ENCODE data around the gene BRINP1. TPM values are rescaled to one million over a fixed set of nuclear protein-coding genes. Genes with fewer than 3 reads are reported as not detected.

Gene BRINP1
- total RNA-seq, 4 donors from 2014 or later: 0.27 TPM; not detected in 3

DNA sequence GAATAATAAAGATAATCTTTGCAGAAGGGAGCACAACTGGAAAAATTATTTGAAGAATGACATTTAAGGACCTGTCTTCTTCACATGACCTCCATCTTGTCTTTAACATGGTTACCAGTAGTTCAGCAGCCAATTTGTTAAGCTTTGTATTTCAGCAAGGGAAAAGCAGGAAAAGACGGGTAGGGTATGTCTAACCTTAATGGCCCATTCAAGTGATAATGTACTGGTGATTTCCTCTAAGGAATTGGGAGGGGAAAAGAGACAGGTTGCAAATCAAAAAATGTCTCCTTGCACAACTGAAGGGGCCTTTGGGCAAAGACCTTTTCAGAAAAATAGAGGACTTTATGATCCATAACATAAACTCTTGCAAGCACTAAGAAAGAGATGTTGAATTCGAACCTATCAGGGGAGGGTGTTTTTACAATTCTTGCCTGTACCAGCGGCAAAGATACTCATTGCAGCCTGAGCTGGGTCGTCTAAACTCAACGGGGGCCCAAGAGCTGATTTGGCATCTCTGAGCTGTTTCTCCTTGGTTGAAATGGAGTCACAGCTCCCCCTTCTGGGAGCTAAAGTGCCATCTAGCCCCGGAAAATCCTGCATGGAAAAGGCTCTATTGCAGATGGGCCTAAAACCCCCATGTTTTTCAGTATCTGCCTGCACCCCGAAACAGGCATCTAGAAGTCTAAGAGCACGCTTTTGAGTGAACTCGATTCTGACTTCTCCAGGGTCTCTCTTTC, 3.8 kb downstream of the BRINP1 start:
- peaks cover 0 to 10% (median 4%) of the 10 kb centered on the region in 4 donors for H3K4me1 ChIP-seq
- peaks cover 49% of the 10 kb centered on the region for H3K27me3 ChIP-seq
- no peak overlapping the region for H3K27ac ChIP-seq
- no peak for DNase-seq
- TF ChIP-seq EP300 (IDR thresholded peaks at IDR 0.05; ENCODE audit: low read depth): no peak
- TF ChIP-seq, protein P1, sequence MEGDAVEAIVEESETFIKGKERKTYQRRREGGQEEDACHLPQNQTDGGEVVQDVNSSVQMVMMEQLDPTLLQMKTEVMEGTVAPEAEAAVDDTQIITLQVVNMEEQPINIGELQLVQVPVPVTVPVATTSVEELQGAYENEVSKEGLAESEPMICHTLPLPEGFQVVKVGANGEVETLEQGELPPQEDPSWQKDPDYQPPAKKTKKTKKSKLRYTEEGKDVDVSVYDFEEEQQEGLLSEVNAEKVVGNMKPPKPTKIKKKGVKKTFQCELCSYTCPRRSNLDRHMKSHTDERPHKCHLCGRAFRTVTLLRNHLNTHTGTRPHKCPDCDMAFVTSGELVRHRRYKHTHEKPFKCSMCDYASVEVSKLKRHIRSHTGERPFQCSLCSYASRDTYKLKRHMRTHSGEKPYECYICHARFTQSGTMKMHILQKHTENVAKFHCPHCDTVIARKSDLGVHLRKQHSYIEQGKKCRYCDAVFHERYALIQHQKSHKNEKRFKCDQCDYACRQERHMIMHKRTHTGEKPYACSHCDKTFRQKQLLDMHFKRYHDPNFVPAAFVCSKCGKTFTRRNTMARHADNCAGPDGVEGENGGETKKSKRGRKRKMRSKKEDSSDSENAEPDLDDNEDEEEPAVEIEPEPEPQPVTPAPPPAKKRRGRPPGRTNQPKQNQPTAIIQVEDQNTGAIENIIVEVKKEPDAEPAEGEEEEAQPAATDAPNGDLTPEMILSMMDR (IDR thresholded peaks at IDR 0.05): peak in 2 of 5 experiments; percentile 28 to 33
- H3K4me3 ChIP-seq: no peak overlapping the region
- 0 to 18% methylated on average over 2 to 9 of the region's 9 CpGs for WGBS, 2 donors (ENCODE audit: low coverage in 1 of 2)
- in situ Hi-C loops (cut with MboI; ENCODE audit: low pct_ligation_motif_present in 1 of 4, low pct_unique_long_range_greater_than_20kb in 1 of 4, low sequenced_read_pairs in 3 of 4) (loop anchor here in 1 of 4 donors (25.0 kb wide), 1 partner anchor 1903 kb away; no protein-coding TSS in a partner anchor), intact Hi-C loops (cut with DNase I; ENCODE audit: low total_unique reads) (no loop called here)
- no peaks in the 10 kb centered on the region for H3K9me3 ChIP-seq
- no peaks in the 10 kb centered on the region for H3K36me3 ChIP-seq

DNA sequence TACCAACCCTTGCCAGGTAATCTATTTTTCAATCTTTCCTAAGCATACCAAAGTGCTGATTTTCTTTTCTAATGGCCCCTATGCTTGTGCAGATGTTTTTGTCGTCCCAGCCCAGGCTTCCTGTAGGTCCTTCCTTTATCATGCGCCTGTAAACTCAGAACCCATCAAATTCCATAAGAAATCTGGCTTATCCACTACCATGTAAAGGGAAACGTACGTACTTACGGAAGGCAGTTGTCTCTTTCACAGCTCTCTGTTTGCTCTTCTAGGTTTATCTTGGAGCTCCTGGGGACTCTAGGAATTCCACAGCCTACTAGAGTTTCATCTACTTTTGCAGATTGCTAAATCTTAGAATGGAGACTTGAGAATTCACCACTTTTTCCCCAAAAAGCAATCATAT, 9.0 kb downstream of the BRINP1 start:
- intact Hi-C loops (cut with DNase I; ENCODE audit: low total_unique reads) (no loop called here), in situ Hi-C loops (cut with MboI; ENCODE audit: low pct_ligation_motif_present in 1 of 4, low pct_unique_long_range_greater_than_20kb in 1 of 4, low sequenced_read_pairs in 3 of 4) (loop anchor here in 1 of 4 donors (25.0 kb wide), 1 partner anchor 1898 kb away; no protein-coding TSS in a partner anchor)
- Histone ChIP-seq H3K36me3 (no peaks in the 10 kb centered on the region), H3K9me3 (no peaks in the 10 kb centered on the region), H3K27me3 (peaks cover 2% of the 10 kb centered on the region), H3K27ac (no peak overlapping the region), H3K4me1 (no peaks in the 10 kb centered on the region), H3K4me3 (no peak overlapping the region)
- TF ChIP-seq POLR2A (IDR thresholded peaks at IDR 0.05) (no peak), POLR2AphosphoS5 (IDR thresholded peaks at IDR 0.05) (no peak), EP300 (IDR thresholded peaks at IDR 0.05; ENCODE audit: low read depth) (no peak)
- TF ChIP-seq, protein P1 (IDR thresholded peaks at IDR 0.05): no peak
- no peak for DNase-seq
- 55 to 72% methylated on average over 3 to 5 of the region's 5 CpGs for WGBS, 2 donors (ENCODE audit: low coverage in 1 of 2)

GRCh38 chr9:119357336-119358096, 11.7 kb downstream of the BRINP1 start:
- no peak overlapping the region for H3K4me3 ChIP-seq
- no peak overlapping the region for H3K27ac ChIP-seq
- in situ Hi-C loops (cut with MboI; ENCODE audit: low pct_ligation_motif_present in 1 of 4, low pct_unique_long_range_greater_than_20kb in 1 of 4, low sequenced_read_pairs in 3 of 4): loop anchor here in 1 of 4 donors (25.0 kb wide), 1 partner anchor 1895 kb away; no protein-coding TSS in a partner anchor
- H3K27me3 ChIP-seq: no peaks in the 10 kb centered on the region
- WGBS, 2 donors (ENCODE audit: low coverage in 1 of 2): 0 to 37% methylated on average over 1 to 2 of the region's 2 CpGs
- H3K9me3 ChIP-seq: no peaks in the 10 kb centered on the region
- no peaks in the 10 kb centered on the region for H3K36me3 ChIP-seq
- no peaks in the 10 kb centered on the region for H3K4me1 ChIP-seq
- TF ChIP-seq, protein P1 (IDR thresholded peaks at IDR 0.05): no peak
- no peak for TF ChIP-seq EP300 (IDR thresholded peaks at IDR 0.05; ENCODE audit: low read depth)
- no peak for TF ChIP-seq POLR2AphosphoS5 (IDR thresholded peaks at IDR 0.05)
- no peak for TF ChIP-seq POLR2A (IDR thresholded peaks at IDR 0.05)
- DNase-seq: no peak
- intact Hi-C loops (cut with DNase I; ENCODE audit: low total_unique reads): no loop called here

GRCh38 chr9:119349351-119349825, 19.8 kb downstream of the BRINP1 start:
- 13 to 31% methylated on average over 8 to 11 of the region's 11 CpGs for WGBS, 2 donors (ENCODE audit: low coverage in 1 of 2)

More at GRCh38 chr9:119349351-119349825, 19.8 kb downstream of the BRINP1 start:
- no peak overlapping the region for H3K27ac ChIP-seq
- in situ Hi-C loops (cut with MboI; ENCODE audit: low pct_ligation_motif_present in 1 of 4, low pct_unique_long_range_greater_than_20kb in 1 of 4, low sequenced_read_pairs in 3 of 4): no loop called here
- no peak for DNase-seq
- intact Hi-C loops (cut with DNase I; ENCODE audit: low total_unique reads): no loop called here
- H3K27me3 ChIP-seq: no peaks in the 10 kb centered on the region
- no peaks in the 10 kb centered on the region for H3K36me3 ChIP-seq
- H3K4me3 ChIP-seq: no peak overlapping the region
- H3K4me1 ChIP-seq: no peaks in the 10 kb centered on the region
- H3K9me3 ChIP-seq: no peaks in the 10 kb centered on the region
- TF ChIP-seq POLR2AphosphoS5 (IDR thresholded peaks at IDR 0.05) (no peak), EP300 (IDR thresholded peaks at IDR 0.05; ENCODE audit: low read depth) (no peak), POLR2A (IDR thresholded peaks at IDR 0.05) (no peak)
- TF ChIP-seq, protein P1 (IDR thresholded peaks at IDR 0.05): no peak
